GM12874 (cell line): ENCODE measurements around the gene PSME1.
A peak's percentile ranks its signal among the peaks of the same experiment; 100 is the strongest.

ENCODE experiments used
- TF ChIP-seq, protein P1 (sequence below): IDR thresholded peaks from 2 replicates; pipeline ENCODE4 v1.5.1; 2011; ENCODE audit warnings: low read depth, mild to moderate bottlenecking, control low read depth, low read length, moderate library complexity; ENCODE audit not compliant: insufficient read depth

Gene PSME1

DNA sequence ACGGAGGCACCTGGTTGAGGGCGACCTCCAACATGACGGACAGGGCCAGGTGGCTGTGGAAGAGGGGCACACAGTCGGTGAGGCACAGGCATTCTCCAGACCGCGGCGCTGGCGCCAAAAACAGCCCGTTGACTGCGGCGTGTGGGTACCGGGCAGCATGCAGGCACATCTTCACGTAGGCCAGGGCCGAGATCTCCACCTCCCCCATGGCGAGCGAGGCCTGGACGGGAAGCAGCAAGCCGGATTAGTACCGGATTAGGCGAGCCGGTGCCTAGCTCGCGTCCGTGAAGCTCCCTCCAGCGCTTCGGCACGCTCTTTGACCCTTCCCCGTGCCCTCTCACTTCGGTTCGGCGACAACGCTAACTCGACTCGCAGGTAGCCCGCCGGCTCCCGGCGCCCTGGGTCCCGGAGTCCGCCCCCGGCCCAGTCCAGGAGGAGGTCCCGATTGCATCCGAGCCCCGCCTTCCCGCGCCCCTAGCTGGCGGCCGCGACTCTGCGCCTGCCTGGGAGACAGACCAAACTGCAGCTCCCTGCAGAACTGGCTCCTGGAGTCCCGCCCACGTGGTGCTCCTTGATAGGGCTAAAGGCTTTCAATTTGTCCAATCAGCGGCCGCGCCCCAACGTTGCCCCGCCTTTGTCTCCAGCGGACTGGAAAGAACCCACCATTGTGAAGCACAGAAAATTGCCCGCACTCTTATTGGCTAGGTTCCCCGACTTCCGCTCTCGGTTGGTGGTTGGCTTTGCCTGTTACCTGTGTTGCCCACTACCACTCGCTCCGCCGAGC lies 5.3 kb downstream of the PSME1 start, which contains the start of gene EMC9:
EMC9 (minus strand) TSS at position 495 of the 784 bp plus-strand sequence; CDS start at position 208, 287 bp downstream.
- TF ChIP-seq, protein P1, sequence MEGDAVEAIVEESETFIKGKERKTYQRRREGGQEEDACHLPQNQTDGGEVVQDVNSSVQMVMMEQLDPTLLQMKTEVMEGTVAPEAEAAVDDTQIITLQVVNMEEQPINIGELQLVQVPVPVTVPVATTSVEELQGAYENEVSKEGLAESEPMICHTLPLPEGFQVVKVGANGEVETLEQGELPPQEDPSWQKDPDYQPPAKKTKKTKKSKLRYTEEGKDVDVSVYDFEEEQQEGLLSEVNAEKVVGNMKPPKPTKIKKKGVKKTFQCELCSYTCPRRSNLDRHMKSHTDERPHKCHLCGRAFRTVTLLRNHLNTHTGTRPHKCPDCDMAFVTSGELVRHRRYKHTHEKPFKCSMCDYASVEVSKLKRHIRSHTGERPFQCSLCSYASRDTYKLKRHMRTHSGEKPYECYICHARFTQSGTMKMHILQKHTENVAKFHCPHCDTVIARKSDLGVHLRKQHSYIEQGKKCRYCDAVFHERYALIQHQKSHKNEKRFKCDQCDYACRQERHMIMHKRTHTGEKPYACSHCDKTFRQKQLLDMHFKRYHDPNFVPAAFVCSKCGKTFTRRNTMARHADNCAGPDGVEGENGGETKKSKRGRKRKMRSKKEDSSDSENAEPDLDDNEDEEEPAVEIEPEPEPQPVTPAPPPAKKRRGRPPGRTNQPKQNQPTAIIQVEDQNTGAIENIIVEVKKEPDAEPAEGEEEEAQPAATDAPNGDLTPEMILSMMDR = peak; percentile 33; the same call in 1 of the 2 replicates

DNA sequence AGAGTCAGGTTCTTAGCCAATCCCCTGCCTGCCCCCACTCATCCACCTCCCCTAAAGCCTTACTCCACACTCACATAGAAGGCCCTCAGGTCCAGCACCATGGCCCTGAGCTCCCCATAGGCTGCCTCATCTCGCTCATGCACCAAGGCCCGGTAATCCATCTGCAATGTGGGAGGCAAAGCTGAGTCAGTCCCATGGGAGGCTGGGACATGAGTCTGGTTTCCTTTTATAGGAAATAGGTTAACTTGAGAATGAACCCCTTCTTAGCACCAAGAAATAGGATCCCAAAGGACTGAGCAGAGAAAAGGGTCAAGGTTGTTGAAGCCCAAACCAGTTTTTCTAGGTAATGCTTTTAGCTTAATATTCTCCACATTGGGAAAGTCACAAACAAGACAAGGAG lies 7.5 kb downstream of the PSME1 start:
- TF ChIP-seq, protein P1 = no peak

DNA sequence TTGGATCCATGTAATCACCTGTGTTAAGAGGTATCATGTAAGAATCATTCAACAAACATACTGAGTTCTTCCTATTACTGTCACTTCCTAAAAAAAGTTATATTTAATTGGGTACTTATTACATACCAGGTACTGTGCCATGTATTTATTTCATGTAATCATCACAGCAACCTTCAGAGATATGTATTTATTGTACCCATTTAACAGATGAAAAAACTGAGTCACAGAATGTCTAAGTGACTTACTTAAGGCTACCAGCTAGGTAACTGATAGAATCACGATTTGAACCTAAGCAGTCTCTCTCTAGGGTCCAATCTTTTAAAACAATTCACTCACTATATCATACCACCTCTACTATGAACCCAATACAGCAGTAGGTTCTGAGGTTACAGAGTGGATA lies 8.5 kb downstream of the PSME1 start:
- TF ChIP-seq, protein P1 = no peak

DNA sequence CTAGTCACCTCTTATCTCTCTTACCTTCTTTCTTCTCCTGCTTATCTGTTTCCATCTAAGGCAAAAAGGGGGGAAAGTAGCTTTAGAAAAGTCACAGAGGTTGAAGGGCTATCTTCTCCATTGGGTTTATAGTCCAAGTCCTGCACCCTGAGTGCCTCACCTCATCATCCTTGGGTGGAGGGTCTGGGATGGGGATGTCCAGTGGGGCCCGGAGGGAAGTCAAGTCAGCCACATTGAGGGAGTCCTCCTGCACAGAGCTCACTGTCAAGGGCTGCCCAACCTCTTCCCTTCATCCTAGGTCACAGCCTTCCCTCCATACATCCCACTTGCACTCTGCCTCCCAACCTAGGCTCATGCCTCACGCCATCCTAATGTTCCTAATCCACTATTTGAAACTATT lies 9.2 kb downstream of the PSME1 start:
- TF ChIP-seq, protein P1 = no peak

DNA sequence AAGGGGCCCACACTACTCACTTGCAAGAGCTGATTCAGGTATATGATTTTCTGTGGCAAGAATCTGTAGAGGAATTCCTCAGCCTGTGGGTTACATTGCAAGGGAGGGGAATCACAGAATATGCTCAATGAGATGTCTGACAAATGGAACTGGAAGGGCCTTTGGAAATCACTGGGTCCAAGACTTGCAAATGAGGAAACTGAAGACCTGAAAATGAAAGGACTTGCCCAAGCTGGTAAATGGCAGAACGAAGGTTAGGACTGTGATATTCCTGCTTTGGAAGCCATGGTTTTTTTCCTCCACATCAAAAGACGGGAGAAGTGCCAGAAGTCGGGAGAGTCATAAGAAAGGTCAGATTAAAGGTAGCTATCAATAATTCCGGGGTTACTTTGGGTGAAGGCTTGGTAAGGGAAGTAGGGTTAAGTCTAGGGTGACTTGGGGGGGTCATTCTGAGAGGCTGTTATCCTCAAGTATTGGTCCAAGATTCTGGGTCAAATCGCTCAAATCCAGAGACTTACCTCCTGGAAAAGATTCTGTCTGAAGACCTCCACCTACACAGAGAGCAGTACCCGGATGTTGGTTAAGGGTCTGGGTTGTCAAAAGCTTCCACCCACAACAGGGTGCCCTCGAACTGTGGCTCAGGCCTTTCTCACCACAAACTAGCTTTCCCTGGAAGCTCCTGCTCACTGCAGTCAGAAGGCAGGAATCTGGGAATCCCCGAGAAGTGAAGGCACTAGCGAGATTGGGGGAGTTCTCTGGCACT lies 9.9 kb downstream of the PSME1 start:
- TF ChIP-seq, protein P1 = no peak

DNA sequence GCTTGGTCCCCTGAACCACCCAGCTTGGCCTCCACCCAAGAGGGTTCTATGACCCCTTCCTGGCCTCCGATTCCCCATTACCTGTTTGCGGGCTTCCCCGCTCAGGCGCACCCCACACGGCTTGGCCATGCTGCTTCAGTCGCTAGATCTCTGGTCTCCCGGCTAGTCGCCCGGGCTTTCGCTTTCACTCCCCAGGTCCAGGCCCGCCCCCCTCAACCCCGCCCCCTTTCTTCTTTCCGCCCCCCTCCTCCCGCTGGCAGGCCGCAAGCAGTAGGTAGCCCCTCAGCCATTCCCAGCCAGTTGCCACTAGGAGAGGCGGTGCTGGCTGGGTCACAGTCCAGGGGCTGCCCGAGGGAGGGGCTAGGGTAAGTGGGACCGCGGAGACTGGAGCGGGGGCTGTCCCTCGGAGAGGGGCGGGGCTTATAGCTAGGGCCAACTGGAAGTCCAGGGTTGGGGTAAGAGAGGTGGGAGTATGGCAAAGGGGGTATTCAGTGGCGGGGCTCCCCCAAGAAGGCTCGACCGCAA lies 10.5 kb downstream of the PSME1 start, which contains the start of gene PSME2:
PSME2 (minus strand) TSS at position 158 of the 525 bp plus-strand sequence; CDS start at position 129, 29 bp downstream.
- TF ChIP-seq, protein P1 = no peak
